ENCODE results near the gene CSAG2. TPM values are rescaled to one million over a fixed set of nuclear protein-coding genes. Genes with fewer than 3 reads are reported as not detected.

CSAG2 gene
- total RNA-seq: not detected

DNA sequence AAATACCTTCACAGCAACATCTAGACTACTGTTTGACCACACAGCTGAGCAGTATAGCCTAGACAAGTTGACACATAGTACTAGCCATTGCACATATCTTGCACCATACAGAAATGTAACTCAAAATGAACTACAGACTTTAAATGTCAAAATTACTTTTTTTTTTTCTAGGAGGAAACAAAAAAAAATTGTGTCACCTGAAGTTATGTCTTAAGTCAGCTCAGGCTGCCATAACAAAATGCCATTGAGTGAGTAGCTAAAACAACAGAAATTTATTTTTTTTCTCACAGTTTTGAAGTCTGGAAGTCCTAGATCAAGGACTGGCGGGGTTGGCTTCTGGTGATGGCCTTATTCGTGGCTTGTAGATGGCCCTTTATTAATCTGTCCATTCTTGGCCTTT, at the start of gene CSAG2:
CSAG2 (minus strand) TSS at position 101 of the 400 bp plus-strand sequence. CDS start 161 bp downstream, outside the sequence.

DNA sequence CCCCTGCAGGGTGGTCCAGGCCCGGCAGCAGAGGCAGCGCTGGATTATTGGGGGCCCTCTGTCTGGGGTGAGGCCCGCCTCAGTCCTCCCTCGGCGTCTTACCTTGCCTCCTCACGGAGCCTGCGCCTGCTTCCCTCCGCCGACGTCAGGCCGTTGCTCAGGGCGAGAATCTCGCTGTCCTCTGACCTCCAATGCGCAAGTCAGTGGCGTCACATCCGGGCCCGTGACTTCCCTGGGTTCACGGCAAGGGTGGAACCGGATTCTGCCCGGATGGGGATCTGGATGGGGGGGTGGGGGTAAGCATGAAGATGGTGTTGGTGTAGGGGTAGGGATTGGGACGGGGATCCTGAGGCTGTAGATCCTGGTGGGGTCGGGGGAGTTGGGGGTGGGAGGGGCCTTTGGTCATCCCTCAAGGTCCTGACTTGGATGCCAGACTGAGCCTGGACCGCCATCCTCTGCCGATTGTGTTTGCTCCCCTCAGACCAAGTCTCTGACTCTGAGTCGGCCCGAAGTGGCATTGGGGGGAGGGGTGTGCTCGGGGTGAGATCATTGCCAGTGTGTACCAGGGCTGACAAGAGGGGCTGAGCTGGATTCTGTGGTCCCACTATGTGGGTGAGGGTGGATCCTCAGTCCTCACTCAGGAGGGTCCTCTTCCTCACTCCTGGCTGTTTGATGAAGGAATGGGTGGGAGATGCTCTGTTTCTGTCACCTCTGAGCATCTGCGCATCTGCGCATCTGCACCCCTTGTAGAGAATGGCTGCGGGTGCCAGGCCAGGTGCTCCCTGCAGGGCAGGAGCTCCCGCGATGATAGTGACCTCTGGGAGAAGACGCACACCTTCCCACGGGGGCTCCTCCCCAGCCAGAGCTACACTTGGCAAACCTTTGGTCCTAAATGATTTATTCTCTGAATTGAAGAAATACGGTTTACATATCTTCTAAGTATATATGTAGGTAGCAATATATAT, 44.9 kb upstream of the CSAG2 start, which contains the start of gene MAGEA2:
MAGEA2 (minus strand) TSS at position 157 of the 965 bp plus-strand sequence. CDS start 2,479 bp downstream, outside the sequence.

DNA sequence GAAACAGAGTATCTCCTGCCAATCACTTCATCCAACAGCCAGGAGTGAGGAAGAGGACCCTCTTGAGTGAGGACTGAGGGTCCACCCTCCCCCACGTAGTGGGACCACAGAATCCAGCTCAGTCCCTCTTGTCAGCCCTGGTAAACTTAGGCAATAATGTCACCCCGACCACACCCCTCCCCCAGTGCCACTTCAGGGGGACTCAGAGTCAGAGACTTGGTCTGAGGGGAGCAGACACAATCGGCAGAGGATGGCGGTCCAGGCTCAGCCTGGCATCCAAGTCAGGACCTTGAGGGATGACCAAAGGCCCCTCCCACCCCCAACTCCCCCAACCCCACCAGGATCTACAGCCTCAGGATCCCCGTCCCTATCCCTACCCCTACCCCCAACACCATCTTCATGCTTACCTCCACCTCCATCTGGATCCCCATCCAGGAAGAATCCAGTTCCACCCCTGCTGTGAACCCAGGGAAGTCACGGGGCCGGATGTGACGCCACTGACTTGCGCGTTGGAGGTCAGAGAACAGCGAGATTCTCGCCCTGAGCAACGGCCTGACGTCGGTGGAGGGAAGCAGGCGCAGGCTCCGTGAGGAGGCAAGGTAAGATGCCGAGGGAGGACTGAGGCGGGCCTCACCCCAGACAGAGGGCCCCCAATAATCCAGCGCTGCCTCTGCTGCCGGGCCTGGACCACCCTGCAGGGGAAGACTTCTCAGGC, 24.3 kb upstream of the CSAG2 start, which contains the start of the genes CSAG1 and MAGEA12:
CSAG1 (minus strand) TSS at position 461 of the 715 bp plus-strand sequence. CDS start 1,261 bp downstream, outside the sequence.
MAGEA12 (plus strand) TSS at position 497 of the 715 bp plus-strand sequence. CDS start 2,405 bp downstream, outside the sequence.

DNA sequence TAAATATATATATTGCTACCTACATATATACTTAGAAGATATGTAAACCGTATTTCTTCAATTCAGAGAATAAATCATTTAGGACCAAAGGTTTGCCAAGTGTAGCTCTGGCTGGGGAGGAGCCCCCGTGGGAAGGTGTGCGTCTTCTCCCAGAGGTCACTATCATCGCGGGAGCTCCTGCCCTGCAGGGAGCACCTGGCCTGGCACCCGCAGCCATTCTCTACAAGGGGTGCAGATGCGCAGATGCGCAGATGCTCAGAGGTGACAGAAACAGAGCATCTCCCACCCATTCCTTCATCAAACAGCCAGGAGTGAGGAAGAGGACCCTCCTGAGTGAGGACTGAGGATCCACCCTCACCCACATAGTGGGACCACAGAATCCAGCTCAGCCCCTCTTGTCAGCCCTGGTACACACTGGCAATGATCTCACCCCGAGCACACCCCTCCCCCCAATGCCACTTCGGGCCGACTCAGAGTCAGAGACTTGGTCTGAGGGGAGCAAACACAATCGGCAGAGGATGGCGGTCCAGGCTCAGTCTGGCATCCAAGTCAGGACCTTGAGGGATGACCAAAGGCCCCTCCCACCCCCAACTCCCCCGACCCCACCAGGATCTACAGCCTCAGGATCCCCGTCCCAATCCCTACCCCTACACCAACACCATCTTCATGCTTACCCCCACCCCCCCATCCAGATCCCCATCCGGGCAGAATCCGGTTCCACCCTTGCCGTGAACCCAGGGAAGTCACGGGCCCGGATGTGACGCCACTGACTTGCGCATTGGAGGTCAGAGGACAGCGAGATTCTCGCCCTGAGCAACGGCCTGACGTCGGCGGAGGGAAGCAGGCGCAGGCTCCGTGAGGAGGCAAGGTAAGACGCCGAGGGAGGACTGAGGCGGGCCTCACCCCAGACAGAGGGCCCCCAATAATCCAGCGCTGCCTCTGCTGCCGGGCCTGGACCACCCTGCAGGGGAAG, 5.0 kb upstream of the CSAG2 start, which contains the start of gene MAGEA2B:
MAGEA2B (plus strand) TSS at position 814 of the 973 bp plus-strand sequence. CDS start 2,479 bp downstream, outside the sequence.

DNA sequence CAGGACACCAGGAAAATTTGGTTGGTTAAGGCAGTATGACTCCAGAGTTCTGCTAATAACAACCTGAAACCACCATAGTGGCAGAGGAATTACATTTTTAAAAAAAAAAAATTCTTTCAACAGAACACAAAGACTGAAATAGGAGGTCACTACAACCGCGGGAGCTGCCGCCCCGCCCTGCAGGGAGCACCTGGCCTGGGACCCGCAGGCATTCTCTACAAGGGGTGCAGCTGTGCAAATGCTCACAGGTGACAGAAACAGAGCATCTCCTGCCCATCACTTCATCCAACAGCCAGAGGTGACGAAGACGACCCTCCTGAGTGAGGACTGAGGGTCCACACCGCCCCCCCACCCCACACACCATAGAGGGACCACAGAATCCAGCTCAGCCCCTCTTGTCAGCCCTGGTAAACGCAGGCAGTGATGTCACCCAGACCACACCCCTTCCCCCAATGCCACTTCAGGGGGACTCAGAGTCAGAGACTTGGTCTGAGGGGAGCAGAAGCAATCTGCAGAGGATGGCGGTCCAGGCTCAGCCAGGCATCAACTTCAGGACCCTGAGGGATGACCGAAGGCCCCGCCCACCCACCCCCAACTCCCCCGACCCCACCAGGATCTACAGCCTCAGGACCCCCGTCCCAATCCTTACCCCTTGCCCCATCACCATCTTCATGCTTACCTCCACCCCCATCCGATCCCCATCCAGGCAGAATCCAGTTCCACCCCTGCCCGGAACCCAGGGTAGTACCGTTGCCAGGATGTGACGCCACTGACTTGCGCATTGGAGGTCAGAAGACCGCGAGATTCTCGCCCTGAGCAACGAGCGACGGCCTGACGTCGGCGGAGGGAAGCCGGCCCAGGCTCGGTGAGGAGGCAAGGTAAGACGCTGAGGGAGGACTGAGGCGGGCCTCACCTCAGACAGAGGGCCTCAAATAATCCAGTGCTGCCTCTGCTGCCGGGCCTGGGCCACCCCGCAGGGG, 10.8 kb downstream of the CSAG2 start, which contains the start of gene MAGEA3:
MAGEA3 (plus strand) TSS at position 843 of the 980 bp plus-strand sequence. CDS start 2,039 bp downstream, outside the sequence.

Other genes starting within 250 kb of the CSAG2 start
- gene GABRQ, start 71.4 kb downstream of the CSAG2 start, total RNA-seq: 1.6 TPM
- not detected for gene MAGEA3, start 10.5 kb downstream of the CSAG2 start, total RNA-seq
- gene MAGEA2B, start 5.4 kb upstream of the CSAG2 start, total RNA-seq: not detected
- gene CSAG1, start 24.4 kb upstream of the CSAG2 start, total RNA-seq: not detected
- gene MAGEA12, start 24.5 kb upstream of the CSAG2 start, total RNA-seq: not detected
- gene MAGEA2, start 44.6 kb upstream of the CSAG2 start, total RNA-seq: not detected
- not detected for gene CSAG3, start 49.9 kb upstream of the CSAG2 start, total RNA-seq
- gene MAGEA6, start 60.4 kb upstream of the CSAG2 start, total RNA-seq: not detected
- gene CETN2, start 121.5 kb upstream of the CSAG2 start, total RNA-seq: 35.5 TPM
- 8.4 TPM for gene NSDHL, start 121.8 kb upstream of the CSAG2 start, total RNA-seq
- gene ZNF185, start 188.8 kb upstream of the CSAG2 start, total RNA-seq: 14.3 TPM